ENCODE data around the gene PAQR8. TPM values are rescaled to one million over a fixed set of nuclear protein-coding genes. Genes with fewer than 3 reads are reported as not detected.

Gene PAQR8
- total RNA-seq, 4 donors from 2014 or later: 27.1 to 250 (median 159) TPM

- no peak overlapping the region for H3K4me3 ChIP-seq
- H3K4me1 ChIP-seq: peaks cover 13 to 59% (median 20%) of the 10 kb centered on the region in 4 donors
- H3K27ac ChIP-seq: peak overlapping the region in 1 of 4 donors; percentile 7
- no peaks in the 10 kb centered on the region for H3K27me3 ChIP-seq
- in situ Hi-C loops (cut with MboI; ENCODE audit: low pct_ligation_motif_present in 1 of 4, low pct_unique_long_range_greater_than_20kb in 1 of 4, low sequenced_read_pairs in 3 of 4): no loop called here
- 87 to 91% methylated on average over 3 of the region's 3 CpGs for WGBS, 2 donors (ENCODE audit: low coverage in 1 of 2)
- TF ChIP-seq POLR2A (IDR thresholded peaks at IDR 0.05) (no peak), CTCF (IDR thresholded peaks at IDR 0.05) (no peak), EP300 (IDR thresholded peaks at IDR 0.05; ENCODE audit: low read depth) (no peak), POLR2AphosphoS5 (IDR thresholded peaks at IDR 0.05) (no peak)
- no peak for DNase-seq
- H3K36me3 ChIP-seq: no peaks in the 10 kb centered on the region
- no peaks in the 10 kb centered on the region for H3K9me3 ChIP-seq
- intact Hi-C loops (cut with DNase I; ENCODE audit: low total_unique reads): no loop called here
Observed at GRCh38 chr6:52376763-52377162, 14.8 kb downstream of the PAQR8 start.

DNA sequence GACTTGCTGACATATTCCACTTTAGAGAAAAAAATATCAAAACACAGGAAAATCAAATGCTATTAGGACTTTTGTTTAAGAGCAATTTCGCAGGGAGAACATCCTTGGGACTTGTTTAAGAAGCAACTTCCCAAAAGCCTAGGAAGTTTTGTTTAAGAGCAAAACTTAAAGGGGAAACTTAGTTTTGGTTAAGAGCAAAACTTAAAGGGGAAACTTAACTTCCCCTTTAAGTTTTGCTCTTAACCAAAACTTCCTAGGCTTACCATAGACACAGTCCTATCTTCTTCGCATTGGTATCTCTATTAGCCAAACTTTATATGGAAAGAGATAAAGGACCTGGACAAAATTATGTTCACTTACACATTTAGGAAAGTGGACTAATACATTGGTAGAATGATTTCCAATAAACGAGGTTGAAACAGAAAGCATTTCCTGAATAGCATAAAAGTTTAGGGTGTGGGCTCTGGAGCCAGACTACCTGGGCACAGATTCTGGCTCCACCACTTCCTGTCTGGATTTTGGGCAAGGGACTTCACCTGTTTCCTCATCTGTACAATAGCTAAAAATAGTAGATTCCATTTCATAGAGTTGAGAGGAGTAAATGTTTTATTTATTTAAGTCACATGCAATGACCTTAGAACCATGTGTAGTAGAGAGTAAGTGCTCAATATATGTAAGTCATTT, 15.7 kb downstream of the PAQR8 start:
- WGBS, 2 donors (ENCODE audit: low coverage in 1 of 2): 53 to 54% methylated on average over 3 of the region's 3 CpGs
- Histone ChIP-seq H3K27ac (peak overlapping the region in 3 of 4 donors; percentile 11 to 37 (median 21)), H3K4me1 (peaks cover 13 to 53% (median 20%) of the 10 kb centered on the region in 4 donors), H3K27me3 (no peaks in the 10 kb centered on the region), H3K4me3 (no peak overlapping the region), H3K36me3 (no peaks in the 10 kb centered on the region), H3K9me3 (no peaks in the 10 kb centered on the region)
- in situ Hi-C loops (cut with MboI; ENCODE audit: low pct_ligation_motif_present in 1 of 4, low pct_unique_long_range_greater_than_20kb in 1 of 4, low sequenced_read_pairs in 3 of 4) (no loop called here), intact Hi-C loops (cut with DNase I; ENCODE audit: low total_unique reads) (no loop called here)
- no peak for DNase-seq
- TF ChIP-seq CTCF (IDR thresholded peaks at IDR 0.05): no peak
- TF ChIP-seq EP300 (IDR thresholded peaks at IDR 0.05; ENCODE audit: low read depth): no peak
- TF ChIP-seq POLR2AphosphoS5 (IDR thresholded peaks at IDR 0.05): no peak
- no peak for TF ChIP-seq POLR2A (IDR thresholded peaks at IDR 0.05)

DNA sequence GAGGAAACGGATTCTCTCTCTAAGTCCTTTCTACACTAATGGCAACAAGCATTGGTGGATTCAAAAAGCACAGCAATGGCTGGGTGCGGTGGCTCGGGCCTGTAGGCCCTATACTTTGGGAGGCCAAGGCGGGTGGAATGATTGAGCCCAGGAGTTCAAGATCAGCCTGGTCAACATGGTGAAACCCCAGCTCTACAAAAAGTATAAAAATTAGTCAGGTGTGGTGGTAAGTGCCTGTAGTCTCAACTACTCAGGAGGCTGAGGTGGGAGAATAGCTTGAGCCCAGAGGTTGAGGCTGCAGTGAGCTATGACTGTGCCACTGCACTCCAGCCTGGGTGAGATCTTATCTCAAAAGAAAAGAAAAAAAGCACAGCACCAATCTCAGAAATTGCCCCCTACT, 19.3 kb downstream of the PAQR8 start:
- WGBS, 2 donors (ENCODE audit: low coverage in 1 of 2): 95% methylated on average over 4 of the region's 4 CpGs; no CpG with 5 or more reads in 1 of the 2 donors
- in situ Hi-C loops (cut with MboI; ENCODE audit: low pct_ligation_motif_present in 1 of 4, low pct_unique_long_range_greater_than_20kb in 1 of 4, low sequenced_read_pairs in 3 of 4): no loop called here

More for the DNA sequence above, 19.3 kb downstream of the PAQR8 start:
- H3K4me1 ChIP-seq: peaks cover 9 to 51% (median 16%) of the 10 kb centered on the region in 4 donors
- DNase-seq: no peak
- TF ChIP-seq EP300 (IDR thresholded peaks at IDR 0.05; ENCODE audit: low read depth) (no peak), POLR2A (IDR thresholded peaks at IDR 0.05) (no peak), POLR2AphosphoS5 (IDR thresholded peaks at IDR 0.05) (no peak), CTCF (IDR thresholded peaks at IDR 0.05) (no peak)
- no peaks in the 10 kb centered on the region for H3K36me3 ChIP-seq
- no peaks in the 10 kb centered on the region for H3K9me3 ChIP-seq
- no peak overlapping the region for H3K4me3 ChIP-seq
- intact Hi-C loops (cut with DNase I; ENCODE audit: low total_unique reads): no loop called here
- H3K27me3 ChIP-seq: no peaks in the 10 kb centered on the region
- H3K27ac ChIP-seq: no peak overlapping the region

Measured in transverse colon (tissue), 4 donors.